IPS DF 6.9 (cell line): ENCODE measurements around the gene FGFR2.

ENCODE experiments used
- DNase-seq: peaks from one replicate; pipeline ENCODE4 v3.0.0-alpha.2; 2013; ENCODE audit warnings: low read depth, low spot score
- H3K27ac ChIP-seq: one replicate; pipeline ENCODE4 v1.5.1; 2013; ENCODE audit warnings: low read length, control low read depth
- H3K27me3 ChIP-seq: 2 replicates; pipeline ENCODE4 v1.6.1; 2013; ENCODE audit warnings: mild to moderate bottlenecking, low read length; ENCODE audit not compliant: control insufficient read depth, insufficient read depth
- H3K36me3 ChIP-seq: 2 replicates; pipeline ENCODE4 v1.6.1; 2013; ENCODE audit warnings: low read length; ENCODE audit not compliant: control insufficient read depth, insufficient read depth
- H3K4me1 ChIP-seq: 2 replicates; pipeline ENCODE4 v1.6.1; 2013; ENCODE audit warnings: low read length; ENCODE audit not compliant: control insufficient read depth, insufficient read depth
- H3K4me3 ChIP-seq: 2 replicates; pipeline ENCODE4 v1.5.1; 2013; ENCODE audit warnings: mild to moderate bottlenecking, low read length
- H3K9me3 ChIP-seq: 2 replicates; pipeline ENCODE4 v1.6.1; 2013; ENCODE audit warnings: low read length, inconsistent platforms; ENCODE audit not compliant: control insufficient read depth, insufficient read depth
- WGBS: extraction: QIAGEN DNeasy Blood & Tissue Kit; methylation state at CpG from one replicate; pipeline ENCODE4 v1.1.7; 2013; ENCODE audit warnings: mixed read lengths, missing lambda C conversion rate; ENCODE audit not compliant: insufficient read length, insufficient coverage; 5-methylcytosine and 5-hydroxymethylcytosine counted together

The FGFR2 gene

DNA sequence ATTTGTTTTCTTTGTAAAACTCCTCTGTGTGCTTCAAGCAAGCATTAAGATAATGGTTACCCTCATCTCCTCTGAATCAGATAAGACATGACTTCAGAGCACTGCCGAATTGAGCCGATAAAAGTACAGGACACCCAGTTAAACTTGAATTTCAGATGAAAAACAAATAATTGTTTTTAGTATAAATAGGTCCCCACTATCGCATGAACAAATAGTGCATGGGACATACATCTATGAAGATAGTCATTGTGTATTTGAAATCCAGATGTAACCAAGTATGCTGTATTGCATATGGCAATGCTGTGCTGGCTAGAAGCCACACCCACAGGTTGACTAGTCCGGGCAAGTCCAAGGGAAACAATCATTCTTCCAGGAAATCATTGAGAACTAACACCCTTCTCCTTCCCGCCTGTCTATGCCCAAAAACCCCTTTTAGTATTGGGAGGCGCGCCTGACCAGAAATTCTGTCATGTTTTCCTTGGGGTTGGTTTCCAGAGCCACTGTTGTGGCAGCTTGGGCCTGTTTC, 12.6 kb upstream of the FGFR2 start:
- Histone ChIP-seq H3K4me3 (no peak overlapping the region), H3K9me3 (no peaks in the 10 kb centered on the region), H3K27ac (no peak overlapping the region), H3K27me3 (no peaks in the 10 kb centered on the region), H3K4me1 (no peaks in the 10 kb centered on the region; the same call in 1 of the 2 replicates), H3K36me3 (no peaks in the 10 kb centered on the region)
- WGBS: no CpG with 5 or more reads among the region's 7 CpGs
- DNase-seq: no peak

GRCh38 chr10:121609426-121610380, 11.5 kb upstream of the FGFR2 start:
- Histone ChIP-seq H3K27me3 (no peaks in the 10 kb centered on the region), H3K4me3 (no peak overlapping the region), H3K27ac (no peak overlapping the region), H3K9me3 (no peaks in the 10 kb centered on the region), H3K36me3 (no peaks in the 10 kb centered on the region), H3K4me1 (no peaks in the 10 kb centered on the region; the same call in 1 of the 2 replicates)
- no CpG with 5 or more reads among the region's 17 CpGs for WGBS
- DNase-seq: no peak

GRCh38 chr10:121608469-121609190, 10.4 kb upstream of the FGFR2 start:
- Histone ChIP-seq H3K4me1 (no peaks in the 10 kb centered on the region; the same call in 1 of the 2 replicates), H3K9me3 (no peaks in the 10 kb centered on the region), H3K4me3 (peak overlapping the region; percentile 14; the same call in 1 of the 2 replicates), H3K27ac (no peak overlapping the region), H3K27me3 (no peaks in the 10 kb centered on the region), H3K36me3 (no peaks in the 10 kb centered on the region)
- WGBS: no CpG with 5 or more reads among the region's 59 CpGs
- no peak for DNase-seq

DNA sequence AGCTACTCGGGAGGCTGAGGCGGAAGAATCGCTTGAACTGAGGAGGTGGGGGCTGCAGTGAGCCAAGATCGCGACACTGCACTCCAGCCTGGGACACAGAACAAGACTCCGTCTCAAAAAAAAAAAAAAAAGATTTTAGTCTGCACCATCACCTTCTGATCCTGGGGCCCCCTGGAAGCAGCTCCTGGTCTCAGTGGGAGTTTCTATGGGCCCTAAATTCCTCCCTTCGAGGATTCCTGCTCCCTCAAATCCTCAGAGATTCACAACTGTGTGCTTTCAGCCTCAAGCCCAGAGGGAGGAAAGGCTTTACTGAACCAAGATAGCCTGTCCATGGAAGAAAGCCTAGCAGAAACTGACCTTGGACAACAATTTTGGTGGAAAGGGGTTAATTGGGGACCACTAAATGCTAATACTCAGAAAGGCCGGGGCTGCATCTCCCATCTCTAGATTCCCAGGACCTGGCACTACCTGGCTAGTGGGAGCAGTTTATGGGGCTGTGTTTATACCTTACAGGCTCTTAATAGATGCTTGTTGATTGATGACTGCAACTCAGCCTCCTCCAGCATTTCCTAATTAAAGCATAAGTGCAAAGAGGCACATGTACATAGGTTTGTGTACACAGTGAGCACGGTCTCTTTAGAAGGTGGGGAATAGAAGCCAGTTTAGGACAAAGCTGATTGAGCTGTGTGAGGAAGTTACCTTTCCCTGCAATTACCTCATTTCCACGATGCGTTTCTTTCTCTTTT, 9.2 kb upstream of the FGFR2 start:
- Histone ChIP-seq H3K27ac (no peak overlapping the region), H3K36me3 (no peaks in the 10 kb centered on the region), H3K27me3 (no peaks in the 10 kb centered on the region), H3K4me1 (no peaks in the 10 kb centered on the region; the same call in 1 of the 2 replicates), H3K9me3 (no peaks in the 10 kb centered on the region), H3K4me3 (no peak overlapping the region)
- DNase-seq: no peak
- no CpG with 5 or more reads among the region's 11 CpGs for WGBS

- Histone ChIP-seq H3K27me3 (no peaks in the 10 kb centered on the region), H3K4me1 (no peaks in the 10 kb centered on the region; the same call in 1 of the 2 replicates), H3K9me3 (no peaks in the 10 kb centered on the region), H3K4me3 (no peak overlapping the region), H3K36me3 (no peaks in the 10 kb centered on the region), H3K27ac (no peak overlapping the region)
- DNase-seq: no peak
These were observed 7.5 kb upstream of the FGFR2 start for GRCh38 chr10:121605708-121606107.

- H3K27me3 ChIP-seq: no peaks in the 10 kb centered on the region
- H3K27ac ChIP-seq: no peak overlapping the region
- H3K9me3 ChIP-seq: no peaks in the 10 kb centered on the region
- H3K4me1 ChIP-seq: peaks cover 3% of the 10 kb centered on the region; the same call in 1 of the 2 replicates
- no peaks in the 10 kb centered on the region for H3K36me3 ChIP-seq
- DNase-seq: no peak
- WGBS: no CpG with 5 or more reads among the region's 11 CpGs
- no peak overlapping the region for H3K4me3 ChIP-seq
These were observed 3.2 kb upstream of the FGFR2 start for GRCh38 chr10:121601458-121601857.

- no peak overlapping the region for H3K4me3 ChIP-seq
- H3K4me1 ChIP-seq: 0 out of 2 replicates have a peak, but pooled peaks cover 3% of the 10 kb centered on the region
- whole genome bisulfite sequencing: no CpG with 5 or more reads among the region's 9 CpGs
- DNase-seq: no peak
- no peaks in the 10 kb centered on the region for H3K27me3 ChIP-seq
- no peaks in the 10 kb centered on the region for H3K9me3 ChIP-seq
- no peaks in the 10 kb centered on the region for H3K36me3 ChIP-seq
- H3K27ac ChIP-seq: no peak overlapping the region
These were observed 2.4 kb upstream of the FGFR2 start for GRCh38 chr10:121600611-121601010.

DNA sequence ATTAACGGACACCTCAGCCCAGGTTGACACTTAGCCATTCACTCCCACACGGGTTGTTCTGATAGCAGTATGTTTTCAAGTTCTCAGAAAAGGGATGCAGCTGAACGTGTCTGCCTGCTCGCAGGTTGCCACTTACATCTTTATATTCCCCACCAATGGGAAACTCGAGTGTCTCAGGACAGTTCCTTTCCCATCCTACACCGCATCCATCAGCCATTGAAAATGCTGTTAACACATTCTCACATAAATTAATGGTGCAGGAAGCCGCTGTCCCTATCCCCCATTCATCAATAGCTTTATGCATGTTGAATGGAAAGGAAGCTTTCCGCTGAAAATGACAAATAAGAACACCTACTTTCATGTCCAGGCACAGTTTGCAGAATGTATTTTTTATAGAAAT, 1.7 kb upstream of the FGFR2 start:
- H3K36me3 ChIP-seq: no peaks in the 10 kb centered on the region
- H3K27me3 ChIP-seq: no peaks in the 10 kb centered on the region
- peaks cover 3% of the 10 kb centered on the region; the same call in 1 of the 2 replicates for H3K4me1 ChIP-seq
- H3K9me3 ChIP-seq: no peaks in the 10 kb centered on the region
- no peak overlapping the region for H3K27ac ChIP-seq
- WGBS: no CpG with 5 or more reads among the region's 8 CpGs
- no peak overlapping the region for H3K4me3 ChIP-seq
- DNase-seq: no peak

GRCh38 chr10:121597504-121598262, 561 bp downstream of the FGFR2 start:
- no peaks in the 10 kb centered on the region for H3K9me3 ChIP-seq
- no peak overlapping the region for H3K27ac ChIP-seq
- peak overlapping the region; percentile 90 for H3K4me3 ChIP-seq
- no peak for DNase-seq
- peaks cover under 1% of the 10 kb centered on the region; the same call in 1 of the 2 replicates for H3K36me3 ChIP-seq
- no peaks in the 10 kb centered on the region for H3K27me3 ChIP-seq
- no CpG with 5 or more reads among the region's 77 CpGs for WGBS
- peaks cover 8% of the 10 kb centered on the region; the same call in 1 of the 2 replicates for H3K4me1 ChIP-seq
